Measurements from ENCODE around the gene LMAN2.

Gene LMAN2

DNA sequence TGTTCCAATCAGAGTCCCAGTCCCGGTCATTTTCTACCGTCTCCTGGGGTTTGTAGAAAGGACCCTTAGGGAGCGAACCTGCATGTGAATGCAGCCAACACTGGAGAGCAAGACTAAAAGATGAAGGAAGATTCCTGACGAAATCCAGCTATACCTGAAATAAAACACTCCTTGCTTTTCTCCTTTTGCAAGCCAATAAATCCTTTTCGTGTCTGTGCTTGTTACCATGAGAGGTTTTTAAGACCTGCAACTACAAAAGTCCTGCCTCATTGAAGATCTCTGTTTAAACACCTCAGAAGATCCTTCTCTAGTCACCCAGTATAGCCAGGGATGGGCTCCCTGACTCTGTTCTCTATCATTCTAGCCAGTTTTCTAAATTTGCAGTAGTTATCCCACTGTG lies 22.7 kb upstream of the LMAN2 start:
- no peak overlapping the region for H3K27ac ChIP-seq (ENCODE audit: low read depth, low read length)
- H3F3A ChIP-seq (ENCODE audit: control insufficient read depth, insufficient read depth), result no peaks in the 10 kb centered on the region
- no peak for TF ChIP-seq EZH2phosphoT487 (IDR thresholded peaks at IDR 0.05; ENCODE audit: borderline replicate concordance, low read length)
- TF ChIP-seq, protein P1, sequence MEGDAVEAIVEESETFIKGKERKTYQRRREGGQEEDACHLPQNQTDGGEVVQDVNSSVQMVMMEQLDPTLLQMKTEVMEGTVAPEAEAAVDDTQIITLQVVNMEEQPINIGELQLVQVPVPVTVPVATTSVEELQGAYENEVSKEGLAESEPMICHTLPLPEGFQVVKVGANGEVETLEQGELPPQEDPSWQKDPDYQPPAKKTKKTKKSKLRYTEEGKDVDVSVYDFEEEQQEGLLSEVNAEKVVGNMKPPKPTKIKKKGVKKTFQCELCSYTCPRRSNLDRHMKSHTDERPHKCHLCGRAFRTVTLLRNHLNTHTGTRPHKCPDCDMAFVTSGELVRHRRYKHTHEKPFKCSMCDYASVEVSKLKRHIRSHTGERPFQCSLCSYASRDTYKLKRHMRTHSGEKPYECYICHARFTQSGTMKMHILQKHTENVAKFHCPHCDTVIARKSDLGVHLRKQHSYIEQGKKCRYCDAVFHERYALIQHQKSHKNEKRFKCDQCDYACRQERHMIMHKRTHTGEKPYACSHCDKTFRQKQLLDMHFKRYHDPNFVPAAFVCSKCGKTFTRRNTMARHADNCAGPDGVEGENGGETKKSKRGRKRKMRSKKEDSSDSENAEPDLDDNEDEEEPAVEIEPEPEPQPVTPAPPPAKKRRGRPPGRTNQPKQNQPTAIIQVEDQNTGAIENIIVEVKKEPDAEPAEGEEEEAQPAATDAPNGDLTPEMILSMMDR (IDR thresholded peaks at IDR 0.05; ENCODE audit: low read depth, low read length, poor library complexity, severe bottlenecking), result no peak
- H3K4me2 ChIP-seq (ENCODE audit: low read length), result no peak overlapping the region
- H4K20me1 ChIP-seq (ENCODE audit: control insufficient read depth, insufficient read depth, low read depth, low read length), result no peaks in the 10 kb centered on the region
- H3K4me1 ChIP-seq (ENCODE audit: control insufficient read depth, low read length), result peaks cover 25% of the 10 kb centered on the region
- no peaks in the 10 kb centered on the region for H3K27me3 ChIP-seq (ENCODE audit: control insufficient read depth, low read length)
- H3K36me3 ChIP-seq (ENCODE audit: control insufficient read depth, low read length), result peaks cover 17% of the 10 kb centered on the region
- H3K9me3 ChIP-seq (ENCODE audit: control insufficient read depth, insufficient read depth, low read length), result no peaks in the 10 kb centered on the region
- no peaks in the 10 kb centered on the region for H3K9me2 ChIP-seq (replicated peaks; ENCODE audit: control insufficient read depth, low read length)
- H3K4me3 ChIP-seq (ENCODE audit: low read length), result no peak overlapping the region
- no peaks in the 10 kb centered on the region for H3K79me2 ChIP-seq (ENCODE audit: control insufficient read depth, low read length)

DNA sequence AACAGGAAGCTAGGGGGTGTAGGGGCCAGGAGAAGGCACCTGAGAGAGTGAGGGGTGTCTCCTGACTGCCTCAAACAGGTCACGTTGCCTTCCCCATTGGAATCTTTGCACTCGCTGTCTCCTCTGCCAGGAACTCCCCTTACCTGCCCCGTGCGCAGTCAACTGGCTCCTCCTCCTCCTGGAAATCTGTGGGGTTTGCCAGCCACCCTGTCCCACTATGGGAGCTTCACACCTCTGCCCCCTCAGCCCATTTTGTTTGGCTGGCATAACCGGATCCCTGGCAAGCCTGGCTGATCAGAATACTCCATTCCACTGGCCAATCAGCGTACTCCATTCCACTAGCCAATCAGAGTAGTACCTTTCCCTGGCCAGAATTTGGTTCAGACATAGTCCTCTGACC lies 22.3 kb upstream of the LMAN2 start:
- no peaks in the 10 kb centered on the region for H3K9me2 ChIP-seq (replicated peaks; ENCODE audit: control insufficient read depth, low read length)
- H4K20me1 ChIP-seq (ENCODE audit: control insufficient read depth, insufficient read depth, low read depth, low read length), result no peaks in the 10 kb centered on the region
- no peaks in the 10 kb centered on the region for H3K27me3 ChIP-seq (ENCODE audit: control insufficient read depth, low read length)
- no peak overlapping the region for H3K4me2 ChIP-seq (ENCODE audit: low read length)
- H3F3A ChIP-seq (ENCODE audit: control insufficient read depth, insufficient read depth), result no peaks in the 10 kb centered on the region
- no peak overlapping the region for H3K27ac ChIP-seq (ENCODE audit: low read depth, low read length)
- no peak for TF ChIP-seq EZH2phosphoT487 (IDR thresholded peaks at IDR 0.05; ENCODE audit: borderline replicate concordance, low read length)
- TF ChIP-seq, protein P1 (IDR thresholded peaks at IDR 0.05; ENCODE audit: low read depth, low read length, poor library complexity, severe bottlenecking), result no peak
- no peaks in the 10 kb centered on the region for H3K79me2 ChIP-seq (ENCODE audit: control insufficient read depth, low read length)
- peaks cover 29% of the 10 kb centered on the region for H3K4me1 ChIP-seq (ENCODE audit: control insufficient read depth, low read length)
- no peak overlapping the region for H3K4me3 ChIP-seq (ENCODE audit: low read length)
- H3K36me3 ChIP-seq (ENCODE audit: control insufficient read depth, low read length), result peaks cover 20% of the 10 kb centered on the region
- H3K9me3 ChIP-seq (ENCODE audit: control insufficient read depth, insufficient read depth, low read length), result no peaks in the 10 kb centered on the region

DNA sequence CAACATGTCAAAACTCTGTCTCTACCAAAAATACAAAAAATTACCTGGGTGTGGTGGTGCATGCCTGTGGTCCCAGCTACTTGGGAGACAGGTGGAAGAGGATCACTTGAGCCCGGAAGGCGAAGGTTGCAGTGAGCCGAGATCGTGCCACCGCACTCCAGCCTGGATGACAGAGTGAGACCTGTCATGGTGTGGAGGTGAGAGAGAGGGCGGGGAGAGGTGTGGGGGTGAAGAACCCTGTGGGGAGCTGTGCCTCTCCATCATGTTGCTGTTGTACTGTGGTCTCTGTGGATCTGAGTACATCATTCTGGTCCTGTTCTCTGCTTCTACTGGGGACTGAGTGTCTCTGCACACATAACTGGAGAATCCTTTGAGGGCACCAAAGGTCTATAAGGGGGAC lies 21.4 kb upstream of the LMAN2 start:
- Histone ChIP-seq H3K4me2 (ENCODE audit: low read length) (no peak overlapping the region), H3K79me2 (ENCODE audit: control insufficient read depth, low read length) (no peaks in the 10 kb centered on the region), H3K4me3 (ENCODE audit: low read length) (no peak overlapping the region), H3K36me3 (ENCODE audit: control insufficient read depth, low read length) (peaks cover 29% of the 10 kb centered on the region), H3K9me3 (ENCODE audit: control insufficient read depth, insufficient read depth, low read length) (no peaks in the 10 kb centered on the region), H4K20me1 (ENCODE audit: control insufficient read depth, insufficient read depth, low read depth, low read length) (0 out of 2 replicates have a peak, but pooled peaks cover 2% of the 10 kb centered on the region), H3K4me1 (ENCODE audit: control insufficient read depth, low read length) (peaks cover 29% of the 10 kb centered on the region), H3F3A (ENCODE audit: control insufficient read depth, insufficient read depth) (no peaks in the 10 kb centered on the region), H3K27ac (ENCODE audit: low read depth, low read length) (no peak overlapping the region), H3K9me2 (replicated peaks; ENCODE audit: control insufficient read depth, low read length) (no peaks in the 10 kb centered on the region), H3K27me3 (ENCODE audit: control insufficient read depth, low read length) (no peaks in the 10 kb centered on the region)
- TF ChIP-seq EZH2phosphoT487 (IDR thresholded peaks at IDR 0.05; ENCODE audit: borderline replicate concordance, low read length), result no peak
- TF ChIP-seq, protein P1 (IDR thresholded peaks at IDR 0.05; ENCODE audit: low read depth, low read length, poor library complexity, severe bottlenecking), result no peak
